Stimulated activated CD4-positive, alpha-beta T cell treated with anti-CD3 and anti-CD28 coated beads, Interleukin-15, amount 100 ng/mL, for 48 hours (primary cell): Measurements from ENCODE around the gene P2RY8.
"Not testable (repeated sequence)": the region's sequence is repeated elsewhere in the genome, so short reads cannot be mapped to it uniquely, and the experiment has no call there.

Experiments used
- DNase-seq, 2 donors: peaks; one replicate each; pipeline ENCODE4 v3.0.0-alpha.2; 2020; ENCODE audit warnings: low read depth in 2 of 2

Gene P2RY8

DNA sequence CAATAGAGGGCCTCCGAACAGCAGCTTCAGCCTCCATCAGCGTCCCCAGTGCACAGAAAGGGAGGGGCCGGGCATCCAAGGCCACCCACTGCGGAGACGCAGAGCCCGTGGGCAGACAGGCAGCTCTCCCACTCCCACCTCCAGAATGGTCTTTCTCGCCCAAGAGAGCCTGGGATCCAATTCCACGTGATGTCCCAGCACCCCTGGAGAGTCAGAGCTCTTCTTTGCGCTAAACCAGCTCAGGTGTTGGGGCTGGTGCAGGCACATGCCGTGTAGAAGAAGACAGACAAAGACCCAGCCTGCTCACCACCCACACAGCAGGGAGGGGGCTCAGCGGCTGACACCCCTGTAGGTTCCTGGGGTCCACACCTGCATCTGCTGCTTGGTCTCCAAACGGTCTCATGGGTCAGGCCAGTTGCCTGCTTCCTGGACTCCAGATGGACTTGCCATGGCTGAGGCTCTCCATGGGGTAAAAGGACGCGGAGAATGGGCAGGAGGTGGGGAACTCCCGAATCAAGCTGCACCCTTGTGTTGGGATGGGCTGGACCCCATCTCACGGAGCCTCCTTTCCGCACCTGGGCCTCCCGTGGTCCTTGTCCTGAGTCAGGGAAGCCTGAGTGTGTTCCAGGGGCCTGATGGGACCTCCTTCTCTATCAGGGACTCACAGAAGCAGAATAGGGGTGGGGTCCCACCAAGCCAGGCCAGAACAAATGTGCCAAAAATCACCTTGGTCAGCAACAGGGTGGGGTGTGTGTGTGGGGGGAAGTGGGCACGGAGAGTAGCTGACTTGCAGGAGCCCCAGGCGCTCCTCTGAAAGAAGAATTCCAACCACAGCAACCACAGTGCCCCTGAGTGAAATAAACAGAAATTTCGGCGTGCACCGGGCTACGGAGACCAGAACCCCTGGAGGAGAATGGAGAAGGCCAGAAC is 72.7 kb downstream of the P2RY8 start:
- DNase-seq = no peak

DNA sequence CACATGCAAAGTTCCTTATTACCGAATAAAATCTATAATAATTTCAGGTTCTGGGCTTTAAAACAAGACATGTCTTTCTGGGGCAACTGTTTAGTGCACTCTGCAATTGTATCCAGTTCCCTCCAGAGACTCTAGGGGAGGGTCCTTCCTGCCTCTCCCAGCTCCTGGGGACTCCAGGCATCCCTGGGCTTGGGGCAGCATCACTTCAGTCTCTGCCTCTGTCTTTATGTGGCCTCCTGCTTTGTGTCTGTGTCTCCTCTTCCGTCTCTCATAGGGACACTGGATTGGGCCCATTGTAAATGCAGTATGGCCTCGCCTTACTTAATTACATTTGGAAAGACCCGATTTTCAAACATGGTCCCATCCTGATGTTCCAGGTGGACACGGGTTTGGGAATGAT is 73.4 kb downstream of the P2RY8 start:
- DNase-seq = no peak

DNA sequence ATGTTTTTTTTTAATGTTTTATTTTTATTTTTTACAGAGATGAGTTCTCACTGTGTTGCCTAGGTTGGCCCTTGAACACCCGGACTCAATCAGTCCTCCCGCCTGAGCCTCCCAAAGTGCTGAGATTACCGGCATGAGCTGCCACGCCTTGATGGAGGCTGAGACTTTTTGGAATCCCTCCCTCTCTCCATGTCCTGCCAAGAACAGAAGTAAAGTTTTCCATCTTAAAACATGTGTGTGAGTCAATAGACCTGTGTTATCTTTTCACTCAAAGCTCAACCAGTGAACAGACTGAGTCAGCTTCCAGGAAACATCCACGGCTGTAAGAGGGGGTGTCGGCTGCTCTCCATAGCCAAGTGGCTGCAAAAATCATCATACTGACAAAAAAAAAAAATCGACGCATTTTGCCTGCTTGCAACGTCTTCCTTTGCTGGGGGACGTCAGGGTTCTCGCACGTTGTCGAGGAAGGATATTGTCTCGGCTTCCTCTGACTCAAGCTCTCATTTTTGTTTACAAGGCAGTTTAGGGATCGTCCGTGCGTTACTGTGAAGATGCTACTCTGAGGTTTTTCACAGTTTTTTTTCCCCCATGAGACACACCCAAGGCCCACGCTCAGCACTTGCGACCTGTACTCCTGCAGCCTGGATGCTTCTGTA is 74.3 kb downstream of the P2RY8 start:
- DNase-seq = peak; percentile 70 to 73

GRCh38 chrX:1462110-1462509 is 74.9 kb downstream of the P2RY8 start:
- no peak for DNase-seq

DNA sequence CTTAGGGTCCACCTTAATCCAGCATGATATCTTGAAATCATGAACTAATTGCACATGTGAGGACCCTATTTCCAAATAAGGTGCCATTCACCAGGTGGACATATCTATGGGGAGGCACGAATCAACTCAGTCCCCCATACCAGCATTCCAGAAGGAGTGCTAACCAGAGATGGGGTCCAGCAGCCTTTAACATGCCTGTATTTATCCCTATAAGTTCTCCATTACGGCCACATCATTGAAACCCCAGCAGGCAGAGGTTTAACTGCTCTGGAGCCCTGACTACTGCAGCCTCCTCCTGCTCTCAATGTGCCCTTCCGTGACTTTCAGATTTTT is 81.1 kb downstream of the P2RY8 start:
- no peak for DNase-seq

GRCh38 chrX:1453951-1454785 is 82.8 kb downstream of the P2RY8 start:
- peak; percentile 81 to 90 for DNase-seq

DNA sequence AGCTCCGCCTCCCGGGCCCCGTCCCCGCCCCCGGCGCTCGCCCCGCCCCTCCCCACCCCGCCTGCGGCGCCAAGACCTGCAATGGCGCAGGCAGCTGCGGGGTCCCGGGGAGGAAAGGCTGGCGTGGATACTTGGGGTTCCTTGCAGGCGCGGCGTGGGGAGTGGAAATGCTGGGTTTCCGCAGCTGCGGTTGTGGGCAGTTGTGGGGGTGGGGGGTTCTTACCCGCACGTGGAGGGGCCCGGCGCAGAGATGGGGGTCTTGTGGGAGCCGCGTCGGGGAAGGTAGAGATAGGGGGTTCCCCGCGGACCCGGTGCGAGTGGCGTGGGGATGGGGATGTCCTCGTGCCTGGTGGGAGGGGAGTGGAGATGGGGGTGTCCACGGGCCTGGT is 83.6 kb downstream of the P2RY8 start:
- DNase-seq = no peak

DNA sequence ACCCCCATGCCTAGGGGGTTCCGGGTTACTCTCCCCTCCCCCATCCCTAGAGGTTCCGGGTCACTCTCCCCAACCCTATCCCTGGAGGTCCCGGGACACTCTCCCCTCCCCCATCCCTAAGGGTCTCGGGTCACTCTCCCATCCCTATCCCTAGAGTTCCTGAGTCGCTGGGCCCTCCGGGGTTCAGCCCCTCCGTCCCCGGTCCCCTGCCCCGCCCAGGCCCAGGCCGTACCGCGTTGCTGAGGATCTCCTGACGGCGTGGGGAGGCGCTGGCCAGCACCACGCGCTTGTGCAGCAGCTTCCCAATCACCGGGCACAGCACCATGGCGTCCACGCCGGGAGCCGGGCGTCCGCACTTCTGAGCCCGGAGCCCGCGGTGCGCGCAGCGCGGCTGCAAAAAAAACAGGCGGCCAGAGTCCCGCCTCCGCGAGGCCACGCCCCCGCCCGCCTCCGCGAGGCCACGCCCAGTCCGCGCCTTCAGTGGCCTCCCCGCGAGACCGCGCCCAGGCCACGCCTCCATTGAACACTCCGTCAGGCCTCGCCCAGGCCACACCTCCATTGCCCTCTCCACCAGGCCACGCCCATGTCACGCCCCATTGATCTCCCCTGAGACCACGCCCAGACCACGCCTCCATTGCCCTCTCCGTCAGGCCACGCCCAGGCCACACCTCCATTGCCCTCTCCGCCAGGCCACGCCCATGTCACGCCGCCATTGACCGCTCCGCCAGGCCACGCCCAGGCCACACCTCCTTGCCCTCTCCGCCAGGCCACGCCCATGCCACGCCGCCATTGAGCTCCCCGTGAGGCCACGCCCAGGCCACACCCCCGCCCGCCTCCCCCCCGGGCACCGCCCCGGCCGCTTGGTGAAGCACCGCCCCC is 84.2 kb downstream of the P2RY8 start, which contains the start of gene ASMTL:
ASMTL (minus strand) TSS at position 394 of the 879 bp plus-strand sequence; CDS start at position 325, 69 bp downstream.
- DNase-seq = peak; percentile 100

DNA sequence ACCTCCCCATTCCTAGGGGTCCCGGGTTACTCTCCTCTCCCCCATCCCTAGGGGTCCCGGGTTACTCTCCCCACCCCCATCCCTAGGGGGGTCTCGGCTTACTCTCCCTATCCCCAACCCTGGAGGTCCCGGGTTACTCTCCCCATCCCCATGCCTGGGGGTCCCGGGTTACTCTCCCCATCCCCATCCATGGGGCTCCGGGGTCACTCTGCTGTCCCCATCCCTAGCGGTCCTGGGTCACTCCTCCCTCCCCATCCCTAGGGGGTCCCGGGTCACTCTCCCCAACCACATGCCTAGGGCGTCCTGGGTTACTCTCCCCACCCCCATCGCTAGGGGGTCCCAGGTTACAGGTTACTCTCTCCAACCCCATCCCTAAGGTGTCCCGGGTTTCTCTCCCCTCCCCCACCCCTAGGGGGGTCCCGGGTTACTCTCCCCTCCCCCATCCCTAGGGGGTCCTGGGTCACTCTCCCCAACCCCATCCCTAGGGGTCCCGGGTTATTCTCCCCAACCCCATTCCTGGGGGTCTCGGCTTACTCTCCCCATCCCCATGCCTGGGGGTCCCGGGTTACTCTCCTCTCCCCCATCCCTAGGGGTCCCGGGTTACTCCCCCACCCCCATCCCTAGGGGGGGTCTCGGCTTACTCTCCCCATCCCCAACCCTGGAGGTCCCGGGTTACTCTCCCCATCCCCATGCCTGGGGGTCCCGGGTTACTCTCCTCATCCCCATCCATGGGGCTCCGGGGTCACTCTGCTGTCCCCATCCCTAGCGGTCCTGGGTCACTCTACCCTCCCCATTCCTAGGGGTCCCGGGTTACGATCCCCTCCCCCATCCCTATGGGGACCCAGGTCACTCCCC is 85.1 kb downstream of the P2RY8 start:
- no peak for DNase-seq

DNA sequence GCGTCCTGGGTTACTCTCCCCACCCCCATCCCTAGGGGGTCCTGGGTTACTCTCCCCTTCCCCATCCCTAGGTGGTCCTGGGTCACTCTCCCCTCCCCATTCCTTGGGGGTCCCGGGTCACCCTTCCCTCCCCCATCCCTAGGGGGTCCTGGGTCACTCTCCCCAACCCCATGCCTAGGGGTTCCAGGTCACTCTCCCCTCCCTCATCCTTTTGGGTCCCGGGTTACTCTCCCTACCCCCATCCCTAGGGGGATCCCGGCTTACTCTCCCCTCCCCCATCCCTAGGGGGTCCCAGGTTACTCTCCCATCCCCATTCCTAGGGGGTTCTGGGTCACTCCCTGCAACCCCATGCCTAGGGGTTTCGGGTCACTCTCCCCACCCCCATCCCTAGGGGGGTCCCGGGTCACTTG is 85.7 kb downstream of the P2RY8 start:
- DNase-seq = no peak

DNA sequence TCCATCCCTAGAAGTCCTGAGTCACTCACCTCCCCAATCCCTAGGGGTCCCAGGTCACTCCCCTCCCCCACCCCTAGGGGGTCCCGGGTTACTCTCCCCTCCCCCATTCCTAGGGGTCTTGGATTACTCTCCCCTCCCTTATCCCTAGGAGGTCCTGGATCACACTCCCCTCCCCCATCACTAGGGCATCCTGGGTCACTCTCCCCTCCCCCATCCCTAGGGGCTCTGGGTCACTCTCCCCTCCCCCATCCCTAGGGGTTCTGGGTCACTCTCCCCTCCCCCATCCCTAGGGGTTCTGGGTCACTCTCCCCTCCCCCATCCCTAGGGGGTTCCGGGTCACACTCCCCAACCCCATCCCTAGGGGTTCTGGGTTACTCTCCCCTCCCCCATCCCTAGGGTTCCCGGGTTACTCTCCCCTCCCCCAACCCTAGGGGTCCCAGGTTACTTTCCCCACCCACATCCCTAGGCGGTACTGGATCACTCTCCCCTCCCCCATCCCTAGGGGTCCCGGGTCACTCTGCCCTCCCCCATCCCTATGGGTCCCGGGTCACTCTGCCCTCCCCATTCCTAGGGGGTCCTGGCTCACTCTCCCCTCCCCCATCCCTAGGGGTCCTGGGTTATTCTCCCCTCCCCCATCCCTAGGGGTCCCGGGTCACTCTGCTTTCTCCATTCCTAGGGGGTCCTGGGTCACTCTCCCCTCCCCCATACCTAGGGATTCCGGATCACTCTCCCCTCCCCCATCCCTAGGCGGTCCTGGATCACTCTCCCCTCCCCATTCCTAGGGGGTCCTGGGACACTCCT is 86.4 kb downstream of the P2RY8 start:
- no peak for DNase-seq

DNA sequence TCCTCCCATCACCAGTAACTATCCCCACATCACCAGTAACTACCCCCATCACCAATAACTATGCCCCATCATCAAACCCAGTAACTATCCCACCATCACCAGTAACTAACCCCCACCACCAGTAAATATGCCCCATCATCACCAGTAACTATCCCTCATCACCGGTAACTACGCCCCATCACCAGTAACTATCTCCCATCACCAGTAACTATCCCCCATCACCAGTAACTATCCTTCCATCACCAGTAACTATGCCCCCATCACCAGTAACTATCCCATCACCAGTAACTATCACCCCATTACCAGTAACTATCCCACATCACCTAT is 87.2 kb downstream of the P2RY8 start:
- DNase-seq = no peak

DNA sequence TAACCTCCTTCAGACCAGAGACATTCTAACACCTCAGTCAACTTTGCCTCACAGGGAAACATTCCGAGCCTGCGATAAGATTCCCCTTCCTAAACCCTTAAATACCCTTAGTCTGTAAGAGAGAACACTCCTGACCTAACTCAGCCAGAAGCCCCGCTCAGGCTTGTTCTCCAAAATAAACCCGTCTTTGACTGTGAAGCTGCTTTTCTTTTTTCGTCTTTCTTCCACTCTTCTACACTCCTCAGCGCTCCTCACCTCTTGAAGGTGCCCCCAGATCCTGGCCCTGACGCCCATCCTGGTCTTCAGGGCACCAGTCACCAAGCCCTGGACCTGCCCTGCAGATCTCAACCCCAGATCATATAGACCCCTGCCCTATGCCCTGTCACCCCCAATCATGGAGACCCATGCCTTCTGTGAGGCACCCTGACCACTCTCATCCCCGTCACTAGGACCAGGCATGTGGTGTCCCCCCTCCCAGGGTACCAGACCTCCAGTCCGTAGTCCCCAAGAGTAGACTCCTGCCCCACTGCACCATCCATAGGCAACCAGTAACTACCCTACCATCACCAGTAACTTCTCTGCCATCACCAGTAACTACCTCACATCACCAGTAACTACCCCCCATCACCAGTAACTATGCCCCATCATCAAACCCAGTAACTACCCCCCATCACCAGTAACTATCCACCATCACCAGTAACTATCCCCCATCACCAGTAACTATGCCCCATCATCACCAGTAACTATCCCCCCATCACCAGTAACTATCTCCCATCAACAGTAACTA is 87.8 kb downstream of the P2RY8 start:
- DNase-seq = no peak

DNA sequence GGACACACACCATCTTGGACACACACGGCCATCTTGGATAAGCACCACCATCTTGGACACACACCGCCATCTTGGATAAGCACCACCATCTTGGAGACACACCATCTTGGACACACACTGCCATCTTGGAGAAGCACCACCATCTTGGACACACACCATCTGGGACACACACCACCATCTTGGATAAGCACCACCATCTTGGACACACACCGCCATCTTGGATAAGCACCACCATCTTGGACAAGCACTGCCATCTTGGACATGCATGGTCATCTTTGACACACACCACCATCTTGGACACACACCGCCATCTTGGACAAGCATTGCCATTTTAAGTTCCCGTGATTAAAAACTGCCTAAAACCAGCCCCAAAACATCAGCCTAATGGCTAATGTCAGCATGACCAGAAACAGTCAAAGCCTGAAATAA is 88.4 kb downstream of the P2RY8 start:
- not testable (repeated sequence) for DNase-seq

GRCh38 chrX:1447969-1448572 is 88.9 kb downstream of the P2RY8 start:
- DNase-seq = not testable (repeated sequence)

DNA sequence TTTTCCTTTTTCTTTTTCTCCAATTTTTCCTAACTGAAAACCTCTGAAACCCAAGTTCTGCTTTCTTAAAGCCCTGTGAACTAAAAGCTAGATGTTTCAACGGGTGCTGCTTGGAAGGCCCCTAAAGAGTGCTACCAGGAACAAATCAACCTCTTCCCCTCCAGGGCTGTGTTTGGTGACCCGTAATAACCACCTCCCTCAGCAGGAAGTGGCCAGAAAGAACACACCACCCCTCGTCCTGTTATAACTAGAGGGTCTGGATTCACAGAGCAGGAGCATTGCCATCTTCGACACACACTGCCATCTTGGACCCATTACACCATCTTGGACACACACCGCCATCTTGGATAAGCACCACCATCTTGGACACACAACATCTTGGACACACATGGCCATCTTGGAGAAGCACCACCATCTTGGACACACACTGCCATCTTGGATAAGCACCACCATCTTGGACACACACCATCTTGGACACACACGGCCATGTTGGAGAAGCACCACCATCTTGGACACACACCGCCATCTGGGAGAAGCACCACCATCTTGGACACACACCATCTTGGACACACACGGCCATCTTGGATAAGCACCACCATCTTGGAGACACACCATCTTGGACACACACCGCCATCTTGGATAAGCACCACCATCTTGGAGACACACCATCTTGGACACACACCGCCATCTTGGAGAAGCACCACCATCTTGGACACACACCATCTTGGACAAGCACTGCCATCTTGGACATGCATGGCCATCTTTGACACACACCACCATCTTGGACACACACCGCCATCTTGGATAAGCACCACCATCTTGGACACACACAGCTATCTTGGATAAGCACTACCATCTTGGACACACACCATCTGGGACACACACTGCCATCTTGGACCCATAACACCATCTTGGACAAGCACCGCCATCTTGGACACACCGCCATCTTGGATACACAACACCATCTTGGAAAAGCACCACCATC is 89.7 kb downstream of the P2RY8 start:
- DNase-seq = not testable (repeated sequence)
